Mucosa of descending colon (tissue), 3 donors: ENCODE results near the gene STK4. TPM values are rescaled to one million over a fixed set of nuclear protein-coding genes. Genes with fewer than 3 reads are reported as not detected.

ENCODE experiments used
- ATAC-seq: fragments of 200-7000 bp; cut with Tn5 transposase; one replicate; pipeline ENCODE4 v1.9.1; 2020; ENCODE audit warnings: mild to moderate bottlenecking, moderate library complexity
- DNase-seq, 3 donors: peaks; one replicate each; pipeline ENCODE4 v3.0.0-alpha.2; 2020
- H3K36me3 ChIP-seq: fragments of 200-600 bp; one replicate; pipeline ENCODE4 v1.8.0; 2021; ENCODE audit warnings: low read depth, mild to moderate bottlenecking
- H3K4me1 ChIP-seq: fragments of 200-600 bp; one replicate; pipeline ENCODE4 v1.8.0; 2021; ENCODE audit warnings: low read depth, mild to moderate bottlenecking
- H3K4me3 ChIP-seq: fragments of 200-600 bp; one replicate; pipeline ENCODE4 v1.8.0; 2021; ENCODE audit warnings: mild to moderate bottlenecking
- H3K9me3 ChIP-seq: fragments of 200-600 bp; one replicate; pipeline ENCODE4 v1.8.0; 2021; ENCODE audit warnings: mild to moderate bottlenecking
- intact Hi-C, 2 donors: fragments of 100-400 bp; cut with DNase I in 1 of 2; cut with micrococcal nuclease in 1 of 2; formaldehyde crosslinking; loops; one replicate each; pipeline versions ENCODE4 v1.11.0 to v1.11.1; 2022; cut with DNase I, micrococcal nuclease
- total RNA-seq, 3 donors: library from RNA; stranded (reverse); fragmentation: NEBNext Ultra II Directional in 2 of 3; extraction: Animal tissue kit (Norgen Biotek cat#: 25700) in 2 of 3; gene quantifications; one replicate each; pipeline versions ENCODE4 v1.2.1 to v1.2.4, GENCODE V29; 2021 to 2023
- TF ChIP-seq, protein P1 (sequence below): fragments of 200-600 bp; IDR thresholded peaks from one replicate; pipeline ENCODE4 v1.8.0; 2022; ENCODE audit warnings: antibody characterized with exemption, mild to moderate bottlenecking
- donor health status: DM: no; HTN: no; CAD: no; lungs with moderate emphysema.
- donor health status: DM: no; HTN: no; CAD: no.
- donor health status: DM: no; HTN: yes; CAD: no.

STK4 gene
- total RNA-seq, 3 donors from 2014 or later, result 34.2 to 42.0 (median 36.6) TPM

DNA sequence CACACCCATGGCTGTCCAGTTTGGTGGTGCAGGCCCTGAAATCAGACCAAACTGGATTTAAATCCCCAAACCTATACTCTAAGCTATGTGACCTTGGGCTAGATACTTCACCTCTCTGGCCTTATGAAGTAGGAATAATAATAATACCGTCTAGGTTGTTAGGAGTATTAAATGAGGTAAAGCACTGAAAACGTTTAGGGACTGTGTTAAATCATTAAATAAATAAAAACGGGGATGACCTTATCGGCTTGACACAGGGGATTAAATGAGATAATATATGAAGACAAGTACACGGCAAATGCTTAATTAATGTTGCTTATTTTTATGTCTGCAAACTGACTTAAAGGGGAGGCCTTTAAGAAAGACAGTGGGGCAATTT is 672 bp upstream of the STK4 start:
- ATAC-seq, result no peak
- DNase-seq, result no peak
- intact Hi-C loops, result no loop called here

GRCh38 chr20:44967207-44967807 is 995 bp downstream of the STK4 start:
- intact Hi-C loops, result no loop called here
- DNase-seq (peak in 1 of 3 donors; percentile 48), ATAC-seq (peak; percentile 63)
- TF ChIP-seq, protein P1, sequence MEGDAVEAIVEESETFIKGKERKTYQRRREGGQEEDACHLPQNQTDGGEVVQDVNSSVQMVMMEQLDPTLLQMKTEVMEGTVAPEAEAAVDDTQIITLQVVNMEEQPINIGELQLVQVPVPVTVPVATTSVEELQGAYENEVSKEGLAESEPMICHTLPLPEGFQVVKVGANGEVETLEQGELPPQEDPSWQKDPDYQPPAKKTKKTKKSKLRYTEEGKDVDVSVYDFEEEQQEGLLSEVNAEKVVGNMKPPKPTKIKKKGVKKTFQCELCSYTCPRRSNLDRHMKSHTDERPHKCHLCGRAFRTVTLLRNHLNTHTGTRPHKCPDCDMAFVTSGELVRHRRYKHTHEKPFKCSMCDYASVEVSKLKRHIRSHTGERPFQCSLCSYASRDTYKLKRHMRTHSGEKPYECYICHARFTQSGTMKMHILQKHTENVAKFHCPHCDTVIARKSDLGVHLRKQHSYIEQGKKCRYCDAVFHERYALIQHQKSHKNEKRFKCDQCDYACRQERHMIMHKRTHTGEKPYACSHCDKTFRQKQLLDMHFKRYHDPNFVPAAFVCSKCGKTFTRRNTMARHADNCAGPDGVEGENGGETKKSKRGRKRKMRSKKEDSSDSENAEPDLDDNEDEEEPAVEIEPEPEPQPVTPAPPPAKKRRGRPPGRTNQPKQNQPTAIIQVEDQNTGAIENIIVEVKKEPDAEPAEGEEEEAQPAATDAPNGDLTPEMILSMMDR, result no peak
- Histone ChIP-seq H3K4me1 (peaks cover 21% of the 10 kb centered on the region), H3K9me3 (no peaks in the 10 kb centered on the region), H3K4me3 (peak overlapping the region; percentile 61), H3K36me3 (no peaks in the 10 kb centered on the region)

More for the DNA sequence above, 672 bp upstream of the STK4 start:
- TF ChIP-seq, protein P1, result no peak
- H3K4me1 ChIP-seq, result peaks cover 17% of the 10 kb centered on the region
- H3K36me3 ChIP-seq, result no peaks in the 10 kb centered on the region
- H3K4me3 ChIP-seq, result no peak overlapping the region
- no peaks in the 10 kb centered on the region for H3K9me3 ChIP-seq

GRCh38 chr20:44969300-44969894 is 3.1 kb downstream of the STK4 start:
- TF ChIP-seq, protein P1, result no peak
- Histone ChIP-seq H3K9me3 (no peaks in the 10 kb centered on the region), H3K4me1 (peaks cover 35% of the 10 kb centered on the region), H3K4me3 (no peak overlapping the region), H3K36me3 (no peaks in the 10 kb centered on the region)
- DNase-seq (no peak), ATAC-seq (no peak)
- intact Hi-C loops, result no loop called here

GRCh38 chr20:44970243-44970757 is 4.0 kb downstream of the STK4 start:
- Histone ChIP-seq H3K9me3 (no peaks in the 10 kb centered on the region), H3K36me3 (no peaks in the 10 kb centered on the region), H3K4me3 (no peak overlapping the region), H3K4me1 (peaks cover 35% of the 10 kb centered on the region)
- ATAC-seq, result no peak
- no peak for DNase-seq
- intact Hi-C loops, result no loop called here
- TF ChIP-seq, protein P1, result no peak

DNA sequence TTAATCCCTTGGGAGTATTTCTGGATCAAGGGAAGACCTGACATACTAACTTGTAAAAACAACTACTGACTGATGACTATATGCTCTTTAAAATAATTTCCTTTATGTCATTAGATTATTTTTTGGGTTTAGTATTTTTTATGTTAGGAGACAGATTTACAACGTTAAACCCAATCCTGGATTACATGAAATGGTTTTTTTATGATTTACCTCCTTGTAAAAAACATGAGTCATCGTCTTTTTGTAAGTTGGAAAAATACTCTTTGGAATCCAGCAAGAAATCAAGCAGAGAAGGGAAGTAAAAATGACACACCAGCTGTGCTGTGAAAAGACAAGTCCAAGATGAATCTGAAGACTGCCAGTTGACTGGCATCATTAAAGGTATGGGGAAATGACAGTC is 6.7 kb downstream of the STK4 start:
- Histone ChIP-seq H3K4me1 (peaks cover 27% of the 10 kb centered on the region), H3K9me3 (no peaks in the 10 kb centered on the region), H3K4me3 (no peak overlapping the region), H3K36me3 (no peaks in the 10 kb centered on the region)
- TF ChIP-seq, protein P1, result no peak
- DNase-seq, result no peak
- ATAC-seq, result peak; percentile 51
- intact Hi-C loops, result no loop called here
